Measurements from ENCODE around the gene DENND2D. TPM values are rescaled to one million over a fixed set of nuclear protein-coding genes. Genes with fewer than 3 reads are reported as not detected.

The DENND2D gene
- total RNA-seq, 2 donors from 2014 or later, result 0.89 to 2.6 TPM

- Mint-ChIP-seq H3K27ac (no peak overlapping the region), H3K27me3 (ENCODE audit: insufficient read depth) (peaks cover 15% of the 10 kb centered on the region), H3K4me3 (no peak overlapping the region), H3K9me3 (peaks cover 2% of the 10 kb centered on the region), H3K4me1 (peaks cover 15% of the 10 kb centered on the region), H3K36me3 (ENCODE audit: low read depth) (peaks cover 2% of the 10 kb centered on the region)
- Histone ChIP-seq H3K36me3 (ENCODE audit: control insufficient read depth, insufficient read depth, low read length) (no peaks in the 10 kb centered on the region), H3K27me3 (ENCODE audit: control insufficient read depth, insufficient read depth, low read length, poor library complexity, severe bottlenecking) (no peaks in the 10 kb centered on the region), H3K9ac (ENCODE audit: extremely low read depth, low read length, poor library complexity, severe bottlenecking) (no peak overlapping the region), H3K4me3 (ENCODE audit: low read length) (no peak overlapping the region), H3K27ac (ENCODE audit: low read depth, low read length) (no peak overlapping the region), H3K9me3 (ENCODE audit: control insufficient read depth, low read length) (no peaks in the 10 kb centered on the region), H3K4me1 (ENCODE audit: control insufficient read depth, insufficient read depth, low read length) (peaks cover 5% of the 10 kb centered on the region)
- 92 to 97% methylated on average over 15 to 41 of the region's 41 CpGs for WGBS, 2 experiments (ENCODE audit: insufficient coverage in 1 of 2, insufficient read length in 1 of 2)
- no peak for TF ChIP-seq CTCF (conservative IDR thresholded peaks at IDR 0.05)
- DNase-seq, result no peak
Observed at GRCh38 chr1:111203681-111204200, 3.3 kb upstream of the DENND2D start.

GRCh38 chr1:111202707-111203623, 2.5 kb upstream of the DENND2D start:
- Mint-ChIP-seq H3K9me3 (peaks cover 2% of the 10 kb centered on the region), H3K36me3 (ENCODE audit: low read depth) (peaks cover 2% of the 10 kb centered on the region), H3K4me1 (peaks cover 11% of the 10 kb centered on the region), H3K4me3 (no peak overlapping the region), H3K27ac (no peak overlapping the region), H3K27me3 (ENCODE audit: insufficient read depth) (peaks cover 15% of the 10 kb centered on the region)
- Histone ChIP-seq H3K27me3 (ENCODE audit: control insufficient read depth, insufficient read depth, low read length, poor library complexity, severe bottlenecking) (no peaks in the 10 kb centered on the region), H3K9ac (ENCODE audit: extremely low read depth, low read length, poor library complexity, severe bottlenecking) (no peak overlapping the region), H3K9me3 (ENCODE audit: control insufficient read depth, low read length) (no peaks in the 10 kb centered on the region), H3K4me1 (ENCODE audit: control insufficient read depth, insufficient read depth, low read length) (peaks cover 5% of the 10 kb centered on the region), H3K27ac (ENCODE audit: low read depth, low read length) (no peak overlapping the region), H3K4me3 (ENCODE audit: low read length) (no peak overlapping the region), H3K36me3 (ENCODE audit: control insufficient read depth, insufficient read depth, low read length) (no peaks in the 10 kb centered on the region)
- TF ChIP-seq CTCF (conservative IDR thresholded peaks at IDR 0.05), result peak; percentile 72
- WGBS, 2 experiments (ENCODE audit: insufficient coverage in 1 of 2, insufficient read length in 1 of 2), result 81 to 97% methylated on average over 3 to 4 of the region's 4 CpGs
- peak; percentile 67 for DNase-seq

GRCh38 chr1:111202366-111202706, 1.9 kb upstream of the DENND2D start:
- Mint-ChIP-seq H3K27ac (no peak overlapping the region), H3K27me3 (ENCODE audit: insufficient read depth) (peaks cover 15% of the 10 kb centered on the region), H3K4me3 (no peak overlapping the region), H3K36me3 (ENCODE audit: low read depth) (peaks cover 2% of the 10 kb centered on the region), H3K4me1 (peaks cover 11% of the 10 kb centered on the region), H3K9me3 (peaks cover 2% of the 10 kb centered on the region)
- H3K9me3 ChIP-seq (ENCODE audit: control insufficient read depth, low read length), result no peaks in the 10 kb centered on the region
- DNase-seq, result no peak
- H3K36me3 ChIP-seq (ENCODE audit: control insufficient read depth, insufficient read depth, low read length), result no peaks in the 10 kb centered on the region
- no peaks in the 10 kb centered on the region for H3K27me3 ChIP-seq (ENCODE audit: control insufficient read depth, insufficient read depth, low read length, poor library complexity, severe bottlenecking)
- no peak overlapping the region for H3K4me3 ChIP-seq (ENCODE audit: low read length)
- no peak overlapping the region for H3K27ac ChIP-seq (ENCODE audit: low read depth, low read length)
- no peak overlapping the region for H3K9ac ChIP-seq (ENCODE audit: extremely low read depth, low read length, poor library complexity, severe bottlenecking)
- 100% methylated on average over 1 of the region's 1 CpG; no CpG with 5 or more reads in 1 of the 2 experiments for WGBS, 2 experiments (ENCODE audit: insufficient coverage in 1 of 2, insufficient read length in 1 of 2)
- no peak for TF ChIP-seq CTCF (conservative IDR thresholded peaks at IDR 0.05)
- H3K4me1 ChIP-seq (ENCODE audit: control insufficient read depth, insufficient read depth, low read length), result peaks cover 5% of the 10 kb centered on the region

Measured in endodermal cell (in vitro differentiated cells).